SK-N-SH (cell line): ENCODE measurements around the gene EDDM13. TPM values are rescaled to one million over a fixed set of nuclear protein-coding genes. Genes with fewer than 3 reads are reported as not detected.

Experiments
- CTCF ChIA-PET: fragments of 300-600, 350-600 bp; formaldehyde crosslinking; extraction: SDS; loops from one replicate; lab custom pipeline; 2021; lab: Yijun Ruan, JAX
- POLR2A ChIA-PET: fragments of 350-600 bp; sonication (Branson Sonifier 250); formaldehyde crosslinking; extraction: SDS; loops from one replicate; lab custom pipeline; 2020; ENCODE audit warnings: antibody characterized with exemption, inconsistent platforms; lab: Yijun Ruan, JAX
- DNase-seq: peaks from one replicate; pipeline ENCODE4 v3.0.0; 2012
- H2AFZ ChIP-seq: fragments of 200-600 bp; sonication (generic); 2 replicates; pipeline ENCODE4 v1.8.1; 2016; ENCODE audit warnings: antibody characterized with exemption, mild to moderate bottlenecking, low read depth
- H3F3A ChIP-seq: fragments of 200-600 bp; sonication (generic); replicated peaks from 2 replicates; pipeline ENCODE3; 2016; ENCODE audit warnings: antibody characterized with exemption, mild to moderate bottlenecking; ENCODE audit not compliant: insufficient read depth
- H3K27ac ChIP-seq, 2 experiments: fragments of 200-500 bp in 1 of 2; fragments of 200-600 bp in 1 of 2; sonication (Bioruptor generic) in 1 of 2; sonication (generic), shearing (Covaris generic) in 1 of 2; 2 replicates each; pipeline versions ENCODE4 v1.5.1 to v1.6.1; 2014 to 2016; ENCODE audit warnings: low read depth in 2 of 2, inconsistent platforms in 1 of 2, low read length in 1 of 2, mild to moderate bottlenecking in 1 of 2, mixed read lengths in 1 of 2
- H3K27me3 ChIP-seq: fragments of 200-600 bp; sonication (generic), shearing (Covaris generic); 2 replicates; pipeline ENCODE4 v1.6.1; 2016; ENCODE audit warnings: mixed run types; ENCODE audit not compliant: insufficient read depth
- H3K36me3 ChIP-seq, 2 experiments: fragments of 200-500 bp in 1 of 2; fragments of 200-600 bp in 1 of 2; sonication (Bioruptor generic) in 1 of 2; sonication (generic) in 1 of 2; replicated peaks in 1 of 2; 2 replicates each; pipeline versions ENCODE3 to v1.5.1; 2014 to 2016; ENCODE audit warnings: low read length in 1 of 2, mild to moderate bottlenecking in 1 of 2; ENCODE audit not compliant: insufficient read depth in 2 of 2, control insufficient read depth in 1 of 2
- H3K4me1 ChIP-seq, 2 experiments: fragments of 200-500 bp in 1 of 2; fragments of 200-600 bp in 1 of 2; sonication (Bioruptor generic) in 1 of 2; sonication (generic), shearing (Covaris generic) in 1 of 2; 2 replicates each; pipeline versions ENCODE4 v1.5.1 to v1.6.1; 2014 to 2016; ENCODE audit warnings: low read depth in 1 of 2, low read length in 1 of 2, mixed run types in 1 of 2; ENCODE audit not compliant: insufficient read depth in 2 of 2, control insufficient read depth in 1 of 2
- H3K4me2 ChIP-seq: fragments of 200-600 bp; sonication (generic), shearing (Covaris generic); 2 replicates; pipeline ENCODE4 v1.6.1; 2017; ENCODE audit warnings: mixed run types
- H3K4me3 ChIP-seq, 2 experiments: fragments of 200-500 bp in 1 of 2; fragments of 200-600 bp in 1 of 2; sonication (Bioruptor generic) in 1 of 2; sonication (generic), shearing (Covaris generic) in 1 of 2; 2 replicates each; pipeline versions ENCODE4 v1.5.1 to v1.8.1; 2014 to 2016; ENCODE audit warnings: low read depth in 2 of 2, inconsistent platforms in 1 of 2, low read length in 1 of 2, mild to moderate bottlenecking in 1 of 2, mixed read lengths in 1 of 2, moderate library complexity in 1 of 2
- H3K79me2 ChIP-seq: fragments of 200-600 bp; sonication (generic); 2 replicates; pipeline ENCODE4 v1.8.1; 2017; ENCODE audit warnings: mild to moderate bottlenecking; ENCODE audit not compliant: insufficient read depth
- H3K9ac ChIP-seq: fragments of 200-600 bp; sonication (generic); 2 replicates; pipeline ENCODE4 v1.6.1; 2017; ENCODE audit warnings: mixed run types
- H3K9me2 ChIP-seq: fragments of 200-600 bp; sonication (generic); 2 replicates; pipeline ENCODE4 v1.6.1; 2017; ENCODE audit warnings: mixed run types
- H3K9me3 ChIP-seq: fragments of 200-600 bp; sonication (generic); 2 replicates; pipeline ENCODE4 v1.6.1; 2017; ENCODE audit warnings: mixed run types, mild to moderate bottlenecking, moderate library complexity
- H4K20me1 ChIP-seq: fragments of 200-600 bp; sonication (generic); 2 replicates; pipeline ENCODE4 v1.6.1; 2017; ENCODE audit warnings: mild to moderate bottlenecking, mixed run types; ENCODE audit not compliant: insufficient read depth
- CTCF ChIP-seq: fragments of 200-600 bp; sonication (generic); IDR thresholded peaks from 2 replicates; pipeline ENCODE4 v1.6.1; 2017; ENCODE audit warnings: antibody characterized with exemption, mild to moderate bottlenecking, moderate library complexity
- ELF1 ChIP-seq: IDR thresholded peaks from 2 replicates; pipeline ENCODE4 v1.4.0; 2012
- EP300 ChIP-seq, 2 experiments: IDR thresholded peaks; 2 replicates each; pipeline versions ENCODE4 v1.4.0 to v1.6.1; 2012; ENCODE audit warnings: borderline replicate concordance in 1 of 2, low read depth in 1 of 2, low read length in 1 of 2
- GABPA ChIP-seq: IDR thresholded peaks from 2 replicates; pipeline ENCODE4 v1.4.0; 2012; ENCODE audit warnings: low read depth, mild to moderate bottlenecking
- IRF3 ChIP-seq: fragments of 150-350 bp; IDR thresholded peaks from 2 replicates; pipeline ENCODE4 v1.6.1; 2016; ENCODE audit warnings: mild to moderate bottlenecking, low read depth, low read length
- JUND ChIP-seq: IDR thresholded peaks from 2 replicates; pipeline ENCODE4 v1.4.0; 2012
- MEF2A ChIP-seq: IDR thresholded peaks from 2 replicates; pipeline ENCODE4 v1.4.0; 2012; ENCODE audit warnings: low read depth, borderline replicate concordance
- NRF1 ChIP-seq: IDR thresholded peaks from 2 replicates; pipeline ENCODE4 v1.6.1; 2012; ENCODE audit warnings: low read depth, mild to moderate bottlenecking, low read length
- PBX3 ChIP-seq: IDR thresholded peaks from 2 replicates; pipeline ENCODE4; 2012
- RAD21 ChIP-seq: IDR thresholded peaks from 2 replicates; pipeline ENCODE4 v1.6.1; 2012; ENCODE audit warnings: mild to moderate bottlenecking, low read length
- RFX5 ChIP-seq: IDR thresholded peaks from 2 replicates; pipeline ENCODE4 v1.6.1; 2012; ENCODE audit warnings: mild to moderate bottlenecking, improper control_type of control experiment, low read length
- SIN3A ChIP-seq: IDR thresholded peaks from 2 replicates; pipeline ENCODE4 v1.6.1; 2012; ENCODE audit warnings: low read depth, mild to moderate bottlenecking, low read length, moderate library complexity, borderline replicate concordance
- TAF1 ChIP-seq: IDR thresholded peaks from 2 replicates; pipeline ENCODE4 v1.6.1; 2012; ENCODE audit warnings: low read depth, mild to moderate bottlenecking, low read length, moderate library complexity, borderline replicate concordance
- TEAD4 ChIP-seq: IDR thresholded peaks from 2 replicates; pipeline ENCODE4 v1.4.0; 2012; ENCODE audit warnings: mild to moderate bottlenecking, borderline replicate concordance; ENCODE audit not compliant: insufficient read depth
- YY1 ChIP-seq: IDR thresholded peaks from 2 replicates; pipeline ENCODE4 v1.4.0; 2012; ENCODE audit warnings: low read depth, mild to moderate bottlenecking
- ZBTB33 ChIP-seq: IDR thresholded peaks from 2 replicates; pipeline ENCODE4 v1.4.0; 2012; ENCODE audit warnings: low read depth, borderline replicate concordance
- WGBS: methylation state at CpG from one replicate; pipeline ENCODE4 v1.1.6; 2017; ENCODE audit warnings: low lambda C conversion rate; 5-methylcytosine and 5-hydroxymethylcytosine counted together
- polyA plus RNA-seq, 3 experiments: library from polyadenylated mRNA; depleted of rRNA; stranded (reverse); fragments of >200 nt; gene quantifications; 2 replicates each; pipeline ENCODE4 v1.2.3, GENCODE V29; 2012

EDDM13 gene
- polyA plus RNA-seq, 1 of the 3 experiments (the other 2 are of a cell fraction), result not detected

GRCh38 chr19:56294549-56294948, 22.0 kb downstream of the EDDM13 start:
- CTCF ChIA-PET, result interaction anchor here (1.1 kb wide), 1 partner anchor 39 kb away, joined by 3 read pairs; no protein-coding TSS in a partner anchor
- H3K27ac ChIP-seq, result no peak overlapping the region
- no peak overlapping the region for H3K4me3 ChIP-seq
- no peak for DNase-seq
- H3K4me1 ChIP-seq, result no peaks in the 10 kb centered on the region
- no peaks in the 10 kb centered on the region for H3K27me3 ChIP-seq
- 81% methylated on average over 4 of the region's 4 CpGs for WGBS
- no peaks in the 10 kb centered on the region for H3F3A ChIP-seq
- H3K4me2 ChIP-seq, result no peak overlapping the region
- peaks cover 4 to 15% of the 10 kb centered on the region in 2 experiments for H3K36me3 ChIP-seq
- H3K9me2 ChIP-seq, result no peaks in the 10 kb centered on the region
- TF ChIP-seq RFX5 (no peak), ZBTB33 (no peak), EP300 (IDR thresholded peaks at IDR 0.05; ENCODE audit: borderline replicate concordance in 1 of 2, low read depth in 1 of 2, low read length in 1 of 2) (no peak), SIN3A (no peak), IRF3 (no peak)
- no peak overlapping the region for H2AFZ ChIP-seq
- H3K9ac ChIP-seq, result no peak overlapping the region
- no peaks in the 10 kb centered on the region for H4K20me1 ChIP-seq
- H3K9me3 ChIP-seq, result no peaks in the 10 kb centered on the region
- POLR2A ChIA-PET, result no interaction called here
- no peaks in the 10 kb centered on the region for H3K79me2 ChIP-seq

GRCh38 chr19:56295531-56296455, 23.2 kb downstream of the EDDM13 start:
- Histone ChIP-seq H3K4me1 (no peaks in the 10 kb centered on the region), H3K27ac (no peak overlapping the region), H3K9me2 (no peaks in the 10 kb centered on the region), H3K36me3 (peaks cover 6 to 17% of the 10 kb centered on the region in 2 experiments), H3K9me3 (no peaks in the 10 kb centered on the region), H4K20me1 (no peaks in the 10 kb centered on the region), H2AFZ (no peak overlapping the region), H3K9ac (no peak overlapping the region), H3K27me3 (no peaks in the 10 kb centered on the region), H3K4me2 (no peak overlapping the region), H3K4me3 (no peak overlapping the region), H3F3A (no peaks in the 10 kb centered on the region), H3K79me2 (no peaks in the 10 kb centered on the region)
- ChIA-PET POLR2A (no interaction called here), CTCF (no interaction called here)
- TF ChIP-seq ELF1 (no peak), GABPA (no peak), YY1 (no peak), TEAD4 (no peak), CTCF (no peak), PBX3 (no peak), NRF1 (no peak), MEF2A (no peak), JUND (no peak), TAF1 (no peak), IRF3 (no peak), RAD21 (no peak)
- 95% methylated on average over 22 of the region's 22 CpGs for WGBS
- DNase-seq, result no peak
